Prostate gland (tissue), 2 donors: ENCODE measurements around the gene PDE2A.
A peak's percentile ranks its signal among the peaks of the same experiment; 100 is the strongest.

Source experiments
- CTCF ChIP-seq, 4 experiments: fragments of 200-600 bp in 2 of 4; fragments of 450-650 bp in 2 of 4; sonication (generic) in 2 of 4; IDR thresholded peaks; 1 replicate in 3 of 4; 2 replicates in 1 of 4; pipeline ENCODE4 v1.5.1; 2016 to 2019; ENCODE audit warnings: antibody characterized with exemption in 4 of 4, mild to moderate bottlenecking in 2 of 4, moderate library complexity in 2 of 4
- POLR2A ChIP-seq: fragments of 450-650 bp; IDR thresholded peaks from one replicate; pipeline ENCODE4 v1.6.1; 2016; ENCODE audit warnings: antibody characterized with exemption, mild to moderate bottlenecking
- POLR2AphosphoS5 ChIP-seq: sonication (generic); formaldehyde crosslinking; IDR thresholded peaks from one replicate; pipeline ENCODE4 v1.6.1; 2017; ENCODE audit warnings: antibody characterized with exemption

GRCh38 chr11:72642884-72643522 is 31.2 kb downstream of the PDE2A start:
- TF ChIP-seq CTCF (IDR thresholded peaks at IDR 0.05) (peak; percentile 93 to 95 (median 94)), POLR2A (no peak), POLR2AphosphoS5 (no peak)
